ENCODE data around the gene KIRREL3. TPM values are rescaled to one million over a fixed set of nuclear protein-coding genes. Genes with fewer than 3 reads are reported as not detected.

The KIRREL3 gene
- total and polyA plus RNA-seq, 5 donors from 2014 or later, result not detected

DNA sequence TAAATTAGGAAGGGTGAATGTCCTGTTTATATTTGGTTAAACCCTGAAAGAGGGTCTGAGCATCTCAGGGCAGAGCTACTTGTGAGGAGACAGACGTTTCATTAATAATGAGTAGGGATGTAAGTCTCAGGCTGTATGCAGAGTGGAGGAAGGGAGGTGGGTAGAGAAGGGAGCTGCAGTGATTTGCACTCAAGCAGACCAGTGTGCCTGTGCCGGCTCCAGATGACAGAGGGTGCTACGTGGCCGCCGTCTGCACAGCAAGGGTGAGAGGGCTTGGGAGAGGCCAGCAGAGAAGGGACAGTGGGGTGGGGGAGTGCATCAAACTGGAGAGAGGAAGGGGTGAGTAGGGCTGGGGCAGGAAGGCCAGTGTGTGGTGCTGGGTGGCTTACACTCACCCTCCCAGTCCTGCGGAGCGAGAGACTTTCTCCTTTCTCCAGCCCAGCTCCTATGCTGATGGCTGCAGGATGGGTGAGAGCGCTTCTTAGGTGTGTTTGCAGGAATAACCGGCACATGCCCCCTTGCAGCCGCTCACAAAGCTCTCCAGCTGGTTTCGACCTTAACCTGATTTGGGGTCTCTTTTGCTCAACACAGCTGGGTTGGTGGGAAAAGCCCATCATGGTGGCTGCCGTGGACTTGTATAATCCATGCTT, 514.5 kb downstream of the KIRREL3 start:
- DNase-seq, result no peak
- Histone ChIP-seq H3K9me3 (ENCODE audit: control insufficient read depth in 2 of 2, low read length in 2 of 2) (no peaks in the 10 kb centered on the region), H3K27me3 (ENCODE audit: control insufficient read depth, insufficient read depth, low read length) (no peaks in the 10 kb centered on the region), H3K4me1 (ENCODE audit: control insufficient read depth, insufficient read depth, low read length, poor library complexity, severe bottlenecking) (no peaks in the 10 kb centered on the region), H3K27ac (ENCODE audit: insufficient read depth, low read length, poor library complexity, severe bottlenecking) (no peak overlapping the region), H3K36me3 (ENCODE audit: control insufficient read depth, insufficient read depth, low read length) (no peaks in the 10 kb centered on the region), H3K4me3 (ENCODE audit: low read depth, low read length) (no peak overlapping the region)
- Mint-ChIP-seq H3K4me1 (no peaks in the 10 kb centered on the region), H3K4me3 (no peak overlapping the region), H3K27ac (peak overlapping the region in 1 of 3 donors; percentile 12), H3K36me3 (no peaks in the 10 kb centered on the region), H3K9me3 (no peaks in the 10 kb centered on the region), H3K27me3 (peaks cover 4% of the 10 kb centered on the region)
- ATAC-seq (ENCODE audit: low read depth in 2 of 2), result no peak

DNA sequence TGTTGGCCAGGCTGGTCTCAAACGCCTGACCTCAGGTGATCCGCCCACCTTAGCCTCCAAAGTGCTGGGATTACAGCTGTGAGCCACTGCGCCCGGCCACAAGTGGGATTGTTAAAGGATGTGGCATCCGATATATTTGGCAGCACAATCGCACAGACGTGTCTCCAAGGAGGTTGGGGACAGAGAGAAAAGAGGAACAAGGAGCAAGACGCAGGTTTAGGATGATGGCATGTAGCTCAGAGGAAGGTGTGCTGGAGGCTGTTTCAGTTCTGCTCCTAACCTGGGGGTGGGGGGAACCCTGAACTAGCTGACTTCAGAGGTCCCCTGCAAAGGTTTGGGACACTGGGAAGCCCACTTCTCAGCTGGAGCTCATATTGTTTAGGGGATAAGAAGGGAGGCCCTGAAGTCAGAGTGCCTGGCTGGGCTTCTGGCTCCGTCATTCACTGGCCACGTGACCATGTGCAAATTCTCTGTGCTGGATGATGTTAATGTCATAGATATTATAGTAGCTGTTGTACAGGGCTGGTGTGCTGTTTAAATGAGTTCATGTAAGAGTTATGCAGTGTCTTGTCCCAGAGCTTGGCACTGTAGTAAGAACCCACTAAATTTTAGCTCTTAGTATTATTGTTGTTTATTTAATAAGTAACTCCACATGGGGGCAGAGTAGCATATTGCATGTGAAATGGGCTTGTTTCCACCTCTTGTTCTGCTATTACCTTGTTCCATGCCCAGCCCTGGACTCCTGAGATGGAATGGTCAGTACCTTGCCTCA, 515.4 kb downstream of the KIRREL3 start:
- peak overlapping the region in 1 of 3 donors; percentile 12 for H3K27ac Mint-ChIP-seq
- H3K27me3 ChIP-seq (ENCODE audit: control insufficient read depth, insufficient read depth, low read length), result no peaks in the 10 kb centered on the region
- H3K4me1 Mint-ChIP-seq, result peaks cover 0 to 7% (median 5%) of the 10 kb centered on the region in 4 donors
- DNase-seq (no peak), ATAC-seq (ENCODE audit: low read depth in 2 of 2) (no peak)
- H3K36me3 ChIP-seq (ENCODE audit: control insufficient read depth, insufficient read depth, low read length), result no peaks in the 10 kb centered on the region
- no peak overlapping the region for H3K27ac ChIP-seq (ENCODE audit: insufficient read depth, low read length, poor library complexity, severe bottlenecking)
- H3K4me3 ChIP-seq (ENCODE audit: low read depth, low read length), result no peak overlapping the region
- H3K9me3 Mint-ChIP-seq, result no peaks in the 10 kb centered on the region
- no peak overlapping the region for H3K4me3 Mint-ChIP-seq
- H3K4me1 ChIP-seq (ENCODE audit: control insufficient read depth, insufficient read depth, low read length, poor library complexity, severe bottlenecking), result peaks cover 6% of the 10 kb centered on the region
- no peaks in the 10 kb centered on the region for H3K9me3 ChIP-seq (ENCODE audit: control insufficient read depth in 2 of 2, low read length in 2 of 2)
- H3K36me3 Mint-ChIP-seq, result no peaks in the 10 kb centered on the region
- H3K27me3 Mint-ChIP-seq, result peaks cover 4% of the 10 kb centered on the region

DNA sequence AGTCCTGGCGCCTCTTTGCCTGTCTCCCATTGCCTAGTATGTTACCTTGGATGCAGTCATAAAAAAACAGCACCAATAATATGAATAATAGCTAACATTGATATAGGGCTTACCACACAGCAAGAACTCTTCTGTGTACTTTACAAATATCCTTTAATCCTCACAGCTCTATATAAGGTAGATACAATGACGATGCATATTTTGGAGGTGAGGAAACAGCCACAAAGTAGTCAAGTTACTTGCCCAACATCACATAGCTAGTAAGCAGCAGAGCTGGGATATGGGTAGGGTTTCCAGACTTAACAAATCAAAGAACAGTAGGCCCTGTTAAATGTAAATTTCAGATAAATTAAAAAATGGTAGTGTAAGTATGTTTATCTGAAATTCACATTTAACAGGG, 516.3 kb downstream of the KIRREL3 start:
- no peaks in the 10 kb centered on the region for H3K27me3 ChIP-seq (ENCODE audit: control insufficient read depth, insufficient read depth, low read length)

DNA sequence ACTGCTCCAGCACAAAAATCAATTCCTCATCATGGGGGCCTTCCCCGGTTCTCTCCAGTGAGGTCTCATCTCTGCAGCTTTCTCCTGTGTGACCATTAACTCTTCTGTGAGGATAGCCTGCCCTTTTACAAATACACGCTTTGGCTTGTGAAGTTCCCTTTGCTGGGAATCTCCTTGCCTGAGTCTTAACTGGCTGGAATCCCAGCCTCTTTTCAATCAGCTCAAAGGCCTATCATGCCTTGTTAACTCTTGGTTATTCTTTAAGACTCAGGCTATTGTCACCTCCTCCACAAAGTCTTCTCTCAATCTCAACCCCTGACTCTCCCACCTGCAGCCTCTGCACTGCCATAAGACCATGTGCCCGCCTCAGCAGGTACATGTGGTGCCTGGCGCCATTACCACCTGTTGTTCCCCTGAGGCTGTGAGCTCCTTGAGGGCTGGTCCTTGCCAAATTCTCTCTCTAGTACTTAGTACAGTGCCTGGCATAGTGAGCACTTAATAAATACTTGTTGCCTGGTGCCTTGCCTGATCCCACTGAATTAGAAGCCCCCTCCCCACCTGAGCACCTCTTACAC, 516.9 kb downstream of the KIRREL3 start:
- no peaks in the 10 kb centered on the region for H3K36me3 Mint-ChIP-seq

More for the DNA sequence above, 516.3 kb downstream of the KIRREL3 start:
- Histone ChIP-seq H3K27ac (ENCODE audit: insufficient read depth, low read length, poor library complexity, severe bottlenecking) (no peak overlapping the region), H3K36me3 (ENCODE audit: control insufficient read depth, insufficient read depth, low read length) (no peaks in the 10 kb centered on the region), H3K4me1 (ENCODE audit: control insufficient read depth, insufficient read depth, low read length, poor library complexity, severe bottlenecking) (peaks cover 7% of the 10 kb centered on the region), H3K4me3 (ENCODE audit: low read depth, low read length) (no peak overlapping the region), H3K9me3 (ENCODE audit: control insufficient read depth in 2 of 2, low read length in 2 of 2) (no peaks in the 10 kb centered on the region)
- H3K27ac Mint-ChIP-seq, result no peak overlapping the region
- ATAC-seq (ENCODE audit: low read depth in 2 of 2) (no peak), DNase-seq (no peak)
- H3K36me3 Mint-ChIP-seq, result no peaks in the 10 kb centered on the region
- peaks cover 4% of the 10 kb centered on the region for H3K27me3 Mint-ChIP-seq
- no peaks in the 10 kb centered on the region for H3K9me3 Mint-ChIP-seq
- H3K4me1 Mint-ChIP-seq, result peaks cover 0 to 14% (median 8%) of the 10 kb centered on the region in 4 donors
- H3K4me3 Mint-ChIP-seq, result no peak overlapping the region

DNA sequence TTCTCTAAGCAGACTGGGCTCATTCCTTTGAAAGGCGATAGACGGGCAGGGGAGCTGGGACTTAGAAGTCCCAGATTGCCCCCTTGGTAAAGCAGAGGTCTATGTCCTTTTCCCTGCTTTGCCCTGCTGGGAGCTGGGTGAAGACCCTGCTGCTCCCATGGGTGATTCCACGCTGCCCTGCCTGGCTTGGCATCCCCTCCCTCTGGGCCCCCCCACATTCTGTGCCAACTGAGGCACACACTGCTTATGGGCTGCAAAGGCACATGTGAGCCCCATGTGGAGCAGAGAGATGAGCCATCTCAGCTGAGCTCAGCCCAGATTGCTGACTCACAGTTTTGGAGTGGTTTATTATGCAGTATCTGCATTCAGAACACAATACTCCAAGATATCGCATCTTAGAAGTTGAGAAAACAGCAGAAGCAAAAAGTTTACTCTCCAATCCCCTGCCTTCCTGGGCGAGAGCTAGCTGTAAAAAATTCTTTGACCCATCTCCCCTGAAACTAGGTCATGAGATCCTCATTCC, 517.9 kb downstream of the KIRREL3 start:
- peaks cover 13% of the 10 kb centered on the region for H3K4me1 ChIP-seq (ENCODE audit: control insufficient read depth, insufficient read depth, low read length, poor library complexity, severe bottlenecking)
- Mint-ChIP-seq H3K27ac (no peak overlapping the region), H3K4me3 (no peak overlapping the region), H3K27me3 (peaks cover 4% of the 10 kb centered on the region), H3K9me3 (no peaks in the 10 kb centered on the region), H3K36me3 (no peaks in the 10 kb centered on the region), H3K4me1 (peaks cover 0 to 25% (median 16%) of the 10 kb centered on the region in 4 donors)
- no peak overlapping the region for H3K27ac ChIP-seq (ENCODE audit: insufficient read depth, low read length, poor library complexity, severe bottlenecking)
- no peaks in the 10 kb centered on the region for H3K36me3 ChIP-seq (ENCODE audit: control insufficient read depth, insufficient read depth, low read length)
- no peaks in the 10 kb centered on the region for H3K27me3 ChIP-seq (ENCODE audit: control insufficient read depth, insufficient read depth, low read length)
- no peak overlapping the region for H3K4me3 ChIP-seq (ENCODE audit: low read depth, low read length)
- no peaks in the 10 kb centered on the region for H3K9me3 ChIP-seq (ENCODE audit: control insufficient read depth in 2 of 2, low read length in 2 of 2)
- DNase-seq, result no peak
- ATAC-seq (ENCODE audit: low read depth in 2 of 2), result no peak

More for the DNA sequence above, 516.9 kb downstream of the KIRREL3 start:
- Histone ChIP-seq H3K27me3 (ENCODE audit: control insufficient read depth, insufficient read depth, low read length) (no peaks in the 10 kb centered on the region), H3K4me1 (ENCODE audit: control insufficient read depth, insufficient read depth, low read length, poor library complexity, severe bottlenecking) (peaks cover 7% of the 10 kb centered on the region), H3K36me3 (ENCODE audit: control insufficient read depth, insufficient read depth, low read length) (no peaks in the 10 kb centered on the region), H3K27ac (ENCODE audit: insufficient read depth, low read length, poor library complexity, severe bottlenecking) (no peak overlapping the region), H3K9me3 (ENCODE audit: control insufficient read depth in 2 of 2, low read length in 2 of 2) (no peaks in the 10 kb centered on the region), H3K4me3 (ENCODE audit: low read depth, low read length) (no peak overlapping the region)
- Mint-ChIP-seq H3K4me3 (no peak overlapping the region), H3K27me3 (peaks cover 4% of the 10 kb centered on the region), H3K9me3 (no peaks in the 10 kb centered on the region), H3K27ac (no peak overlapping the region), H3K4me1 (peaks cover 0 to 15% (median 8%) of the 10 kb centered on the region in 4 donors)
- no peak for ATAC-seq (ENCODE audit: low read depth in 2 of 2)
- DNase-seq, result no peak

DNA sequence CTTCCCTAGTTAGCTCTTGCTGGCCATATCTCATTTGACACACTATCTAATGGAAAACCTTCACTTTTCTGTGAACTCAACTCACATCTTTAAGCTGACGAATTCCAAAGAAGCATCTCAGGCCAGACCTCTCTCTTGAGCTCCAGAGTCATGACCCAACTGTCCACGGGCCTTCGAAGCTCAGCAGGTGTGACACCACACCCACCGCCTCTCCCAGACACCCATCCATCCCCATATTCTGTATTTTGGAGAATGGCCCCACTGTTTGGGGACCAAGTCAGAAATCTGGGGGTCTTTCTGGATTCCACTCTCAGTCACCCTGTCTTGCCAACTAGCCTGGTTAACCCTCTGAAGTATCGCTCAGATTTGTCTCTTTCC, 519.3 kb downstream of the KIRREL3 start:
- DNase-seq (no peak), ATAC-seq (ENCODE audit: low read depth in 2 of 2) (no peak)
- H3K27me3 ChIP-seq (ENCODE audit: control insufficient read depth, insufficient read depth, low read length), result no peaks in the 10 kb centered on the region
- H3K36me3 Mint-ChIP-seq, result no peaks in the 10 kb centered on the region
- no peaks in the 10 kb centered on the region for H3K36me3 ChIP-seq (ENCODE audit: control insufficient read depth, insufficient read depth, low read length)
- H3K27ac Mint-ChIP-seq, result no peak overlapping the region
- no peaks in the 10 kb centered on the region for H3K9me3 Mint-ChIP-seq
- H3K27ac ChIP-seq (ENCODE audit: insufficient read depth, low read length, poor library complexity, severe bottlenecking), result no peak overlapping the region
- no peak overlapping the region for H3K4me3 Mint-ChIP-seq
- H3K27me3 Mint-ChIP-seq, result peaks cover 4% of the 10 kb centered on the region
- H3K4me1 ChIP-seq (ENCODE audit: control insufficient read depth, insufficient read depth, low read length, poor library complexity, severe bottlenecking), result peaks cover 16% of the 10 kb centered on the region
- no peak overlapping the region for H3K4me3 ChIP-seq (ENCODE audit: low read depth, low read length)
- H3K4me1 Mint-ChIP-seq, result peaks cover 0 to 31% (median 21%) of the 10 kb centered on the region in 4 donors
- H3K9me3 ChIP-seq (ENCODE audit: control insufficient read depth in 2 of 2, low read length in 2 of 2), result no peaks in the 10 kb centered on the region

DNA sequence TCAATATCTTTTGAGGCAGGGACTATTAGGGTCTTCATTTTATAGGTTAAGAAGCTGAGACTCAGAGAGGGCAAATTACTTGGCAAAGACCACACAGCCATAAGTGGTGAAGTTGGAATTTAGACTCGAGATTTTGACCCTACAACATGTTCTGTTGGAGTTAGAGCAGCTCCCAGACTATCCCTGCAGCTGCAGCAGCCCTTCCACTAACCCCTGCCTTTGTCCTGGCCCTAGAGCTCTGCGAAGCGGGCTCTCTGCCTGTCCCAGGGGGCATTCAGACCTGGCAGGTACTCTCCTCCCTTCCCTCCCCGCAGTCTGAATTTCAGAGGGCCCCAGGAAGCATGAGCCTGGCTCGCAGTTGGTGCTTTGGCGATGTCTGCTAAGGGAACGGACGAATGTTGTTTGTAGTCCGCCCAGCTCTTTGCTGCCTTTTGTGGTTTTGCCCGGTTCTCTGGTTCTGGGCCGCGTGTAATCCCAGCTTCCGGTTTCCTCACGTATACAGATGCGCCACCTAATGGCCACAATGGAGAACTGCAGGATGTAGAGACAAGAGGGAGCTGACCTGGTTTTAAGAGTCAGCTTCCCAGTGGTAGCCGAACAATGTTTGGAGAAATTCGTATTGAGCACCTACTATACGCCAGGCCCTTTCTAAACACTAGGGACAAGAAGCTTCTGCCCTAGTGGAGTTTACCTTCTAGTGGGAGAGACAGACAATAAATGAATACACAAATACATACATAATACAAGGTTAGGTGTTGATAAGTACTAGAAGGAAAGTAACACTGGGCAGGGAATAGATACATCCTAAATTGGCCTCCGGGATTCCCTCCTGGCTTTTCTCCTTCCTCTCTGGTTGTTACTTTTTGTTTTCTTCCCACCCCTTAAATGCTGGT, 519.9 kb downstream of the KIRREL3 start:
- H3K27me3 ChIP-seq (ENCODE audit: control insufficient read depth, insufficient read depth, low read length), result no peaks in the 10 kb centered on the region
- peaks cover 16% of the 10 kb centered on the region for H3K4me1 ChIP-seq (ENCODE audit: control insufficient read depth, insufficient read depth, low read length, poor library complexity, severe bottlenecking)
- peak; percentile 56 to 87 (median 70) for DNase-seq
- H3K27me3 Mint-ChIP-seq, result peaks cover 2% of the 10 kb centered on the region
- peak; percentile 73 to 79 for ATAC-seq (ENCODE audit: low read depth in 2 of 2)
- H3K27ac ChIP-seq (ENCODE audit: insufficient read depth, low read length, poor library complexity, severe bottlenecking), result peak overlapping the region; percentile 28
- peak overlapping the region in 2 of 4 donors; percentile 68 to 70 for H3K4me3 Mint-ChIP-seq
- H3K36me3 ChIP-seq (ENCODE audit: control insufficient read depth, insufficient read depth, low read length), result no peaks in the 10 kb centered on the region
- H3K27ac Mint-ChIP-seq, result peak overlapping the region; percentile 42 to 88 (median 72)
- peak overlapping the region; percentile 48 for H3K4me3 ChIP-seq (ENCODE audit: low read depth, low read length)
- no peaks in the 10 kb centered on the region for H3K9me3 Mint-ChIP-seq
- H3K36me3 Mint-ChIP-seq, result no peaks in the 10 kb centered on the region
- peaks cover 0 to 31% (median 21%) of the 10 kb centered on the region in 4 donors for H3K4me1 Mint-ChIP-seq
- no peaks in the 10 kb centered on the region for H3K9me3 ChIP-seq (ENCODE audit: control insufficient read depth in 2 of 2, low read length in 2 of 2)
